Activated effector memory CD4-positive, alpha-beta T cell treated with anti-CD3 and anti-CD28 coated beads, Interleukin-2, amount 50 U/mL, for 16 hours (primary cell): Measurements from ENCODE around the gene ZNF550.
"Not testable (repeated sequence)": the region's sequence is repeated elsewhere in the genome, so short reads cannot be mapped to it uniquely, and the experiment has no call there.

Experiments used
- DNase-seq: peaks from one replicate; pipeline ENCODE4 v3.0.0-alpha.2; 2020

Gene ZNF550

GRCh38 chr19:57527136-57527881, 32.4 kb downstream of the ZNF550 start, which contains the start of gene ZNF549:
Gene ZNF549 (plus strand): TSS chr19:57527356. CDS start chr19:57527574, 218 bp downstream.
- peak; percentile 95 for DNase-seq

GRCh38 chr19:57518021-57518420, 41.6 kb downstream of the ZNF550 start:
- not testable (repeated sequence) for DNase-seq

- DNase-seq = no peak
Measured at GRCh38 chr19:57515255-57515654, 44.4 kb downstream of the ZNF550 start.

GRCh38 chr19:57512845-57513244, 46.8 kb downstream of the ZNF550 start:
- no peak for DNase-seq

GRCh38 chr19:57511484-57511883, 48.2 kb downstream of the ZNF550 start:
- no peak for DNase-seq

- DNase-seq = no peak
Measured at GRCh38 chr19:57506163-57506562, 53.5 kb downstream of the ZNF550 start.

- not testable (repeated sequence) for DNase-seq
Measured at GRCh38 chr19:57500400-57500799, 59.3 kb downstream of the ZNF550 start.

GRCh38 chr19:57499680-57500395, 59.8 kb downstream of the ZNF550 start, which contains the start of gene ZNF773:
Gene ZNF773 (plus strand): TSS chr19:57499938. CDS start chr19:57500081, 143 bp downstream.
- peak; percentile 98 for DNase-seq

- DNase-seq = not testable (repeated sequence)
Measured at GRCh38 chr19:57499332-57499679, 60.4 kb downstream of the ZNF550 start.

GRCh38 chr19:57488299-57488644, 71.4 kb downstream of the ZNF550 start:
- not testable (repeated sequence) for DNase-seq

GRCh38 chr19:57487477-57488298, 72.0 kb downstream of the ZNF550 start, which contains the start of gene ZNF419:
Gene ZNF419 (plus strand): TSS chr19:57487750. CDS start chr19:57487951, 201 bp downstream.
- DNase-seq = peak; percentile 98
